ENCODE results near the gene ANKH.

Gene ANKH

DNA sequence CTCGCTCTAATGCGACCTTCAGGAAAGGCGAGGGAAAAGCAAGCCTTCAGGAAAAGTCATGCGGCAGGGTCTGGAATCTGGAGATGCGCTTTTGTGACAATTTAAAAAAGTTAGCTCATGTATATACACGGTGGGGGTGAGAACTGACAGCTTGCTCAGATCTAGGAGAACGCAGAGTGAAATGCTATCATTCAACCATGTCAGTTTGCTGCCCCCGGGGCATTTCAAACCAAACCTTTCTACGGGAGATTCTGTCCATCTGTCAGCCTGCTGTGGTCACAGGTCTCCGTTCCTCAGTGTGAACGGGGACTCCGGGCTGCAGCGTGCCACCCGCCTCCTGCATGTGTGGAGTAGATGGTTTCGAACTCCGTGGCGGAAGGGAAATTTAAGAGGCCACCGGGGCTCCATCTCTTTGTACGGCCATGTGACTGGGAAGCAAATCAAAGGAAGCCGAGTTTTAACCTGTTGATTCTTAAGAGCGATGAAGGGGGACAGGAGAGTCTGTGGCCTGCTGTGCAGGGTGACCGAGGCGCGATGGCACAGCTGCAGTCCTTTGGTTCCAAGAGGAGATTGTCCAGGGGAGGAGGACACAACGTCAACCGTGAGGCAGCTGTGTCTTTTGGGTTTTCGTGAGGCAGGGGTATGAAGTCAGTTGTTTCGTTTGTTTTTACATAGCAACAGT, 161.1 kb downstream of the ANKH start:
- no peak for DNase-seq

DNA sequence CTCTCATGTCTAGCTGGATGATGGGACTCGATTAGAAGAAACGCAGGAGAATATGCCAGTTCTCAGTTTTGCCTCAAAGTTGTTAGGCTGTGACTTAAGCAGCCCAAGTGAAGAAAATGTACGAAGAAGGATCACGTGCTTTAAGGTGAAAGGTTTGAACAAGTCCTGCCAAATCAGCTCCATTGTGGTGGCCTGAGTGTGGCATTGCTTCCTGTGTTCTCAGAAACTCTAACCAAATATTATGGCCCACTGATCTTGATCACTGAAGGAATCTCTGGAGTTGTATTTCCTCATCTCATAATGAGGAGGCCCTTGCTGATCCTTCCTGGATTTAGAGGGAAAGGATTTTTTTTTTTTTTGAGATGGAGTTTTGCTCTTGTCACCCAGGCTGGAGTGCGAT, 163.0 kb downstream of the ANKH start:
- no peak for DNase-seq

GRCh38 chr5:14707811-14708390, 163.7 kb downstream of the ANKH start:
- DNase-seq = no peak

DNA sequence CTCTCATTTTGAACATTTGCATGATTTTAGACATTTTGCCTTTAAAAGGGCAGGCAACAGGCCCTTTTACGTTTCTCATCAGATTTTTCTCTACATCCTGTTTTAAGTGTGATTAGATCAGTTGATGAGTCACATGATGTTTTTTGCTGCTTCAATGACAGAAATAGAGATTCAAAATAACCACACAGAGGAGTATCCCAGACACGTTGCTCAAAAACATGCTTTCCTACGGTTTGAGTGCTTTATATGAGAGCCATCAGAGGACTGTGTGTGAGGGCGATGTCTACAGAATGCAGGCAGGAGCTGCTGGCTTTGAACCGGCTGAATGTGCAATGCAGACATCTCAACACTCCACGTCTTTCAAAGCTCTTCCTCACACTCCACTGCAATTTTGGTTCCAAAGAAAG, 165.0 kb downstream of the ANKH start:
- DNase-seq = peak; percentile 75

GRCh38 chr5:14705556-14705955, 166.0 kb downstream of the ANKH start:
- no peak for DNase-seq

- DNase-seq = no peak
These were observed 169.2 kb downstream of the ANKH start for GRCh38 chr5:14702238-14702839.

- no peak for DNase-seq
These were observed 170.0 kb downstream of the ANKH start for GRCh38 chr5:14701556-14701955.

DNA sequence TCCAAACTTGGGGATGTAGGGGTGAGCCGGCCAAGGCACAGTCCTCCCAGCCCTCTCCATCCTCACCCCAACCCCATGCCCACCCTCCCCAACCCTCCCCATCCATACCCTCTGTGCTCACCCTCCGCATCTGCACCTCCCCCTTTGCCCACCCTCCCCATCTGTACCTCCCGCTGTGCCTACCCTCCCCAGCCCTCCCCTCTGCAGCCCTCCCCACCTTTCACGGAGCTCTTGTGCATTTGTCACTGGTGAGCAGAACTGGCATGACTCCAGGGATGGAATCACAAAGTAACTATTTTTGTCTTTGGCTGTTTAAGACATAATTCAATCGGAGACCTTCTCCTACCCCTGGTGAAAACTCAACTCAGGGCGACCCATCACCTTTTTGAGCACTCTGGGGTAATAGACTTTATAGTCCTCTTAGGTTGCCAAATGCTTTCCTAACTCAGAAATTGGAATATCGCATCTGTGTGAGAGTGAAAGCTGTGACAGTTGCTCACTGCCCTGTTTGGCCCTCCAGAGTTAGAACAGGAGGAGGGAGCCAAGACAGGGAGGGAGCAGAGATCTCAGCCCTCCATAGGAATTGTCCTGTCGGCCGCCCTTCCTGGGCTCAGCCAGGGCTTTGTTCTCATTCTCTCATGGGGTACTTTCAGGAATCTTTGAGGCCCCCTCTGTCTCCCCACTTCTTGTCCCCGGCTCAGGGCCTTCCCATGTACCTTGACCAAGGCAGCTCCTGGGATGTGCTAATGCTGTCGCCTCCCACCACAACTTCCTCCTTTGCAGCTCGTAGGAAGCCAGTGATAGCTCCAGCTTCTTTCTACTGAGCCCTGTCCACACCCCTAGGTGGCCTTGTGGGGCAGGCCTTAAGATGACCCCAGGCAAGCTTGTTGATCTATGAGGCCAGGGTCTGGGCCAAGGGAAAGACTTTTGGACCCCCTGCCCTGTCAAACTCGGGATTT, 170.8 kb downstream of the ANKH start:
- no peak for DNase-seq

GRCh38 chr5:14699807-14700400, 171.7 kb downstream of the ANKH start:
- no peak for DNase-seq

- DNase-seq = no peak
These were observed 172.4 kb downstream of the ANKH start for GRCh38 chr5:14699159-14699558.

DNA sequence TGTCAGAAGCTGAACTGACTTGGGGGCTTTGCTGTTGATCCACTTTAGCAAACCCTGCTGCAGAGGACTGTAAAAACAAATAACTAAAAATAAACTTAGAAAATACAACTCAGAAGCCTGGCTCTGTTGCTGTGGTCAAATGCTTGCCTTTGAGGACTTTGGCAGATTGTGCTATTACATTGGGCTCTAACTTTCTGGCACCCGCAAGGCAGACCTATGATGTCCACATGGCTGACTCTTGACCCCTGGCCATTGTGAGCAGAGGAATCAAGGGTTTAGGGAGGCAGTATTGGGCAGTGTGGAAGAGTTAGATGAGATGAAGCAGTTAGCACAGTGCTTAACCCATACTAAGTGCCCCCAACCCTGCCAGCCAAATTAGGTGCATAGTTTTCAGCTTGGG, 173.1 kb downstream of the ANKH start:
- DNase-seq = no peak

DNA sequence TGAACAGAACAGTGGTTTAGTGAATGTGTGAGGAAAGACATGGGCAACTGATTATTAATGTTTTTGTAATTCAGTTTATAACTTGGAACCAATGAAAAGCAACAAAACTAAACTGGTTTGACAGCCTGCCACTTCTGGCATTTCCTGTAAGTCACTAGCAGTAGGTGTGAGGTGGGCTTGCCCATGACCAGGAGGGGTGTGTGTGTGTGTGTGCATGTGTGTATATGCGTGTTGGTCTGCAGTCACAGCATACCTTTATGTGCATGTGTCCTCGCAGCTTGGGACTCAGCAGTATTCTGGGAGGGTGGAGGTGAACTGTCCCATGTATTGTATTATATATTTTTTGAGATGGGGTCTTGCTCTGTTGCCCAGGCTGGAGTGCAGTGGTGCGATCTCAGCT, 174.7 kb downstream of the ANKH start:
- DNase-seq = no peak

- no peak for DNase-seq
These were observed 175.5 kb downstream of the ANKH start for GRCh38 chr5:14696057-14696456.

- no peak for DNase-seq
These were observed 176.4 kb downstream of the ANKH start for GRCh38 chr5:14695152-14695551.

DNA sequence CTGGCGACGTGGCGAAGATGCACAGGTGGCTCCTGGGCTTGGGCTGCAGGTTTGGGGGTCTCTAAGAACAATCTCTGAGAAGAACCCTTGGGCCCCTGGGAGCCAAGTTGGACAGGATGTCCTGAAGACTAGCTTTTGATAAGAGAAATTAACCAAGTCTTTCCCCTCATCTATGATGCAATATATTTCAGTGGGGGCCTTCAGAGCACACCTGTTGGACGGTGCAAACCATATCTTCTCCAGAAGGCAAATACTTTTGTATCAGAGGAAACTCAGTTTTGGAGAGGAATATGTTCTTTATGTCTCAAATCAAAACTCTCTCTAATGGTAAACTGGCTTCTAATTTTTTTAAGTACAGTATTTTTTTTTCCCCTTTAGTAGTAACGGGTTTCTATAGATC, 178.5 kb downstream of the ANKH start:
- no peak for DNase-seq

DNA sequence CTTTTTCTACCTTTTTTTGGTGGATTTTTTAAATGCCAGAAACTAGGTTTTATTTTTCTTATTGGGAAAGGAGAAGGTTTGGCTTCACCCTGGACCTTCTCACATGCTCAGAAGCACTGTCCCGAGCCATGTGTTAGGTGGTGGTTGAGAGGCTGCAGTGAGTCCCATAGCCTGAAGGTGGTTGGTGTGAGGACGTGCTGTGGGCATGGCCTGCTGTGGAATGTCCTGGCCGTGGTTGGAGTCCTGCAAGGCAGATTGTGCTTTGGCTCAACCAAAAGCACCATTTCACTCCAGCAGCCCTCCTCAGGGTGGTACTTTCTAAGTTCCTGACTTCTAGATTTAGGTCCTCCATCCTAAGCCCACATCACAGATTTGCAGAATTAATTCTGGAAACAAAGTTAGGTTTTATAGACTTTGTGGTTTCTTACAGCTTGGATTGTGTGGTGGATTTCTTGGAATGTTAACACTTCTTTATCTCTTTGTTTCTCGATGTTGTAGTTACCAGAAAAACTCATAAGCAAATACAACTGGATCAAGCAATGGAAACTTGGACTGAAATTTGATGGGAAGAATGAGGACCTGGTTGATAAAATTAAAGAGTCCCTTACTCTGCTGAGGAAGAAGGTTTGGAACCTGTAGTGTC, 184.4 kb downstream of the ANKH start:
- no peak for DNase-seq

- no peak for DNase-seq
These were observed 185.1 kb downstream of the ANKH start for GRCh38 chr5:14686517-14686916.

DNA sequence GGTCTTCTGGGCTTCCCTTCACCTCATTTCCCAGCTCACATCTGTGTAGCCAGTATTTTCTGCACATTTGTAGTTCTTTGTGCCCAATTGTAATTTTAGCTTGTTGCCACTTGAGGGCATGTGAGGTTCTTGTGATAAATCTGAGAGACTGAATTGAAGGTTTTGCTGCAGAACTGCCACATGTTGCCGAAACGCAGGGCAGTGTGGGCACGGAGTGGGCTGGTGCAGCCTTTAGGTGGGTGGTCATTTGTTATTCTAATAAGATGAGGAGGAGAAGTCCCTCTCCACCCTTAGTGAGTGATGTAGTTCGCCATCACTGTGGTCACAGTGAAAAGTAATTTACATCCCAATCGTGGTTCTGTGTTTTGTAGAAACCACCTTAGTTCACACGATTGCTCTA, 185.8 kb downstream of the ANKH start:
- DNase-seq = peak; percentile 50

- DNase-seq = no peak
These were observed 186.8 kb downstream of the ANKH start for GRCh38 chr5:14684757-14685156.

DNA sequence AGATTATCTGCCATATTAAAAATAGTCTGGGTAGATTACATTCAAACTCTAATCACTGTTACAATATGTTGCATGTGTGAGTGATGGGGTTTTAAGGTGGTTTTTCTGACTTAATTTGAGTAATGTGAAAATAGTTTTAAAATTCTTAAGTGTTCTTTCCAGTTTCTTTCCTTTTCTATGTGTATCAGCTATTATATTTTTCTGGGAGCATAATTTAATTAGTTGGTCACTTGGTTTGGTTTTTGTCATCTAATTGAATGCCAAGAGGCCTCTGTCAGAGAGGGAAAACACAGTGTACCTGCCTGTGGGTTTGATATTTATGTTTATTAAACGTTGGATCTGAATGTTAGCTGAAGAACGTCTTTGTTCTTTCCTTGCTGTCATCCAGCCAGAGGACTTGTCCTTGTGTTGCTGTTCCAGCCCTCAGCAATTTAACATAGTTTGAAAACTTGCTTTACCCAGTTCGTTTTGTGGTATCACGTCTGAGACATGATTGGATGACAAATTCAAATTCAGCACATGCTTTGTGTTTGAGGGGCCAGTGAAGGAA, 187.6 kb downstream of the ANKH start:
- no peak for DNase-seq

- DNase-seq = no peak
These were observed 190.3 kb downstream of the ANKH start for GRCh38 chr5:14681236-14681752.

DNA sequence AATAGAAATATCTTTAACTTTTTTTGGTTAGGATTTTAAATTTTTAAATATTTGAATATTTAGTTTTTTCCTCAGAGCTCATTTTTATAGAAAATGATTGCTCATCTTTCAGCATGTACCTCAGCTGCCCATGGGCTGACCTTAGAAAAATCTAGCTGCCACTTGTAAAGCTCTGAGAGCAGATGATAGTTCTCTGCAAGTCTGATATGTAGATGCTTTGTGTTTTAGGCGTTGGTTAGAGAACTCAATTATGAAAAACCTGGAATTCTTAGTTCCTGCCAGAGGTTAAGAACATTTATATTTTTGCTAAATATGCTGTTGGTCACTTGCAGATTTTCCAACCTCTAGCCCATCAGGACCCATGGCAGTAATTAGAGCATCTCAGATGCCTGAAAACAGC, 192.0 kb downstream of the ANKH start:
- DNase-seq = no peak

Measured in CD4-positive, alpha-beta T cell treated with Interleukin-6 for 4 hours (primary cell).